Midbrain (tissue), 1 donor: ENCODE data around the gene OSBP2.

ENCODE experiments used
- DNase-seq: peaks from one replicate; lab custom pipeline; 2025; lab: John Stamatoyannopoulos, UW

Gene OSBP2

GRCh38 chr22:30940685-30941362 is 246.2 kb downstream of the OSBP2 start:
- DNase-seq, result no peak

GRCh38 chr22:30941363-30941740 is 246.7 kb downstream of the OSBP2 start:
- DNase-seq, result no peak

GRCh38 chr22:30943368-30943767 is 248.7 kb downstream of the OSBP2 start:
- no peak for DNase-seq

DNA sequence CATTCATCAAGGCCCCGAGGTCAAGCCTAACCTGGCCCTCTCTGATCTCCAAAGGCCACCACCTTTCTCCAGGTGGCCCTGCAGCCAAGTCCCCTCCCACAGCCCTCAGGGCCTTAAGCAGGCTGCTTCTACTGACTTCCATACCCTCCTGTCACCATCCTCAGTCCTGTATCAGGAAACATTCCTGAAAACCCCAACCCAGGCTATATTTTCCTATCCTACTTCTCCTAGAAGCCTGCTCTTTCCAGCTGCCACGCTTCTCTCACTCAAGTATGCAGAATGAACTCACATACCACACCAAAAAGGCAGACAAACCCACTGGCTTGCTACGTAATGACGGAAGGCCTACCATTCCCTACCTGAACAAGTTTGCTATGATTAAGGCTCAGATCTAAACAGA is 250.3 kb downstream of the OSBP2 start:
- no peak for DNase-seq

DNA sequence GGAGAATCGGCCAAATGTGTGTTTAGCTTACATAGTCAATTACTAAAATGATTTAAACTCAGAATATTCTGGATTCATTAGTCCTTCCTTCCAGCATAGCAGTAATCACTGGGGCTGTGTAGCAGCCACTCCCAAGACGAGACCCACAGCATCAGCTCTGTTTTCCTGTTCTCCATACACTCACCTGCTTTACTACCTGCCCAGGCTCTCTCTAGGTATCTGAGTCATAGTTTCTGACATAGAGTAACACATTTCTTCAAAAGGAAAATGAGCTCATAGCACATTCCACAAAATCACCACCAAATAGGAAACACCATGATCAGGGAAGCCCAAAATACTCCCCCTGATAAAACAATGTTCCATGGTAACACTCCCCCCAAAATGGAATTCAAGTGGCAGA is 251.0 kb downstream of the OSBP2 start:
- DNase-seq, result no peak

DNA sequence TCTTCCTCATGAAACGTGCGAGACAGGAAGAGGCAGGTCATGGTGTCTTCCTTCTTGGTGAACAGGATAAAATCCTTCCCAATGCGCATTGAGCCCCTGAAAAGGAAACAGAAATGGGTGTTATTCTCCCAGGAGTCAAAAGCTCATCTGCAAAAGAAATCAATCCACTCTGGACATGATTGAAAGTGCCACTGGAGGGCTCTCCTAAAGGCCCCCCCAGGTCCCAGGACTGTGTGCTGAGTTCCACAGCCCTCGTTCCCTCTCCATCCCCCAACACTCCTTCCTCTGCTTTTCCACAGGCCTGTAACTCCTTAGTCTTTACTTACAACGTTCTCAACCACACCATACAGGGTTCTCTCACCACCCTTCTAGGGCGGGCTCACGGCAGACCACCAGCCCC is 251.7 kb downstream of the OSBP2 start:
- DNase-seq, result no peak

- DNase-seq, result peak; percentile 80
Observed at GRCh38 chr22:30947173-30947815, 252.6 kb downstream of the OSBP2 start.

GRCh38 chr22:30947816-30948454 is 253.3 kb downstream of the OSBP2 start:
- DNase-seq, result peak; percentile 71

DNA sequence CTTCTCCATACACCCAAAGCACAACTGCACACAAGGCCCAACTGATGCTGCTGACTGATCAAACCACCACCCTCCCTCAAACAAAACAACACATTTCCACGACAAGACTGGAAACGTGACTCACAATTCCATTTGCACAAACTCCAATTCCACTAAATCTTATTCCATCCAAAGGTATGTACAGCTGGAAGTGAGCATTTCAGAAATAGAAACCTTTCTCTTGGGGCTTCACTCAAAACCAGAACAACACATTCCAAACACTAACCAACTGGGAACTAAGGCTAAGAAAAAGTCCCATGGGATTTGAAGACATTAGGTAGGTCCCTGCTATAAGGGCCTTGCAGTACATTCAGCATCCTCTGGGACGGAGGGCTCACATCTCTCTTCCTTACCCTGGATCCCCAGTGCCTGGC is 254.3 kb downstream of the OSBP2 start:
- DNase-seq, result no peak

DNA sequence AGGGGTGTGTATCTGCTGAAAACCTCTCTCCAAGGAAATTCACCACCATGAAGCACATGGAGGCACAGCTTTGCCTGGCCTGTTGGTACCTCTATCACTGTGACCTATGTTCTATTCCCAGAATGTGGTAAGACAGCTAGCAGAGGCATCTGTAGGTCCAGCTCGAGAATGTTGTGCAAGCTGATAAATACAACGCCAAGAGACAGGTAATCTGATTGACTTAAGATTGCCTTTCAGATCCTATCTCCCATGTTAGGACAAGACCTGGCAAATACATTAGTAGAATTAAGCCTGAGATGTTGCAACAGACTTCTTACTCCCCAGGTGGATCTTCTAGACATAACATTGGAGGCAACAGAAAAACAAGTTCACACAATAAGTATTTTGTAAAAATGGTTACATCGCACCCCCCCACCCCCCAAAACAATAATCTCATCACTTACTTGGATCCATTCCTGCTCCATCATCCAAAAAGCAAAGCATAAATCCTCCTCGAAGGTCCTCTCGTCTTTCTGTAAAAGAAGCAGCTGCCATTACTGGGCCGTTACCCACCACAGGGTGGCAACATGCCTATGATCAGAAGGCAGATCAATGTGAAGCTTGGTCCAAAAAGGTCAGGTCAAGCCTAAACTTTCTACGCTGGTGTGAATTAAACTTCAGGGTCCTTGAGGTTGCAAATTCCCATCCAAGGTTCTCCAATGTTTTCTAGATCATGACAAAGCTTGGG is 255.4 kb downstream of the OSBP2 start:
- DNase-seq, result no peak

DNA sequence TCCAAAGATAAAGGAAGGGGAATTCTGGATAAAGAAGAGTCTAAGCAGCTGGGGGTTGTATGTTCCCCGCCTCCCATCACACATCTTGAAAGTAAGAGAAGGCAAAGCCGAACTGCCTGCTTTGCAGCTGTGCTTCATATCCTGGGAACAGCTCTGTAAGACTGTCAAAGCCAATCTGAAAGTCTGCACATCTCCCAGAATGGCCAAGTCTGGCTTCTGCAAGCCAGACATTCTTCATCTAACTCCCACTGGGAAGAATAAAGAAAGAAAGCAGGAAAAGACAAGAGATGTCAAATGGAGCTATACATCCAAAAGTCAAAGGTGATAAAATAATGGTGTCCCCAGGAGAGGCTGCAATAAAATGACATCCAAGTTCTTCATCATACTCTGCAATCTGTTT is 258.5 kb downstream of the OSBP2 start:
- no peak for DNase-seq

DNA sequence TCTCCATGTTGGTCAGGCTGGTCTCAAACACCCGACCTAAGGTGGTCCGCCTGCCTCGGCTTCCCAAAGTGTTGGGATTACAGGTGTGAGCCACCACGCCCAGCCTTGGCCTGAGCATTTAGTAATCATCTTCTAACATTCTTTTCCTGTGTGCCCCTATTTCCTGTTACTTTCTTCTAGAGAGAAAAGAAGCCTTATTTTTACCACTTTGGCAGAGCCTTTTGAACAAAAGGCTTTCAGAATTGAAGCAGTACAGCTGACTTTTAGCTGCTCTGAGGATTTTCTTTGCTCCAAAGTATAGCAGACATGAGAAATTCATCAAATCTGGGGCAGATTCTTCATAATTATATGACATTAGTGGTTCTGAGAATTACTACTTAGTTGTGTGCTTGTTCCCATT is 260.5 kb downstream of the OSBP2 start:
- DNase-seq, result no peak
